ENCODE measurements around the gene MSMP.

The MSMP gene

GRCh38 chr9:35705372-35705771 lies 48.7 kb downstream of the MSMP start:
- in situ Hi-C loops (cut with MboI; ENCODE audit: low sequenced_read_pairs) = loop anchor here (25.0 kb wide), 1 partner anchor 643 kb away; the partner anchor contains the start of gene VCP

- in situ Hi-C loops (cut with MboI; ENCODE audit: low sequenced_read_pairs) = loop anchor here (25.0 kb wide), 1 partner anchor 642 kb away; the partner anchor contains the start of gene VCP
Measured at GRCh38 chr9:35703906-35704672, 50.0 kb downstream of the MSMP start.

All from HL-60/S4 treated with phorbol 12-myristate 13-acetate at 8.2 ng/mL for 4 days and 3 days (cell line).